MM.1S (cell line): ENCODE results near the gene PROX2.

Experiments
- DNase-seq: peaks from one replicate; pipeline ENCODE4 v3.0.0-alpha.2; 2015
- H2AFZ ChIP-seq: fragments of 300-600 bp; sonication (generic); 2 replicates; pipeline ENCODE4 v1.6.0; 2016; ENCODE audit warnings: antibody characterized with exemption, low read length
- H3F3A ChIP-seq: fragments of 300-600 bp; sonication (generic); 2 replicates; pipeline ENCODE4 v1.6.1; 2016; ENCODE audit warnings: mild to moderate bottlenecking, antibody characterized with exemption, low read length, moderate library complexity, mixed read lengths; ENCODE audit not compliant: insufficient read depth
- H3K27ac ChIP-seq: fragments of 300-600 bp; sonication (generic); 2 replicates; pipeline ENCODE4 v1.5.1; 2016; ENCODE audit warnings: mild to moderate bottlenecking, low read length
- H3K27me3 ChIP-seq: fragments of 300-600 bp; sonication (generic); replicated peaks from 2 replicates; pipeline ENCODE4 v1.6.0; 2016; ENCODE audit warnings: low read length; ENCODE audit not compliant: insufficient read depth
- H3K36me3 ChIP-seq: fragments of 300-600 bp; sonication (generic); replicated peaks from 2 replicates; pipeline ENCODE4 v1.6.1; 2016; ENCODE audit warnings: mild to moderate bottlenecking, low read length, mixed read lengths; ENCODE audit not compliant: insufficient read depth
- H3K4me1 ChIP-seq: fragments of 300-600 bp; sonication (generic); 2 replicates; pipeline ENCODE4 v1.6.1; 2016; ENCODE audit warnings: low read length, mixed read lengths
- H3K4me2 ChIP-seq: fragments of 300-600 bp; sonication (generic); 2 replicates; pipeline ENCODE4 v1.6.0; 2016; ENCODE audit warnings: low read depth, low read length
- H3K4me3 ChIP-seq: fragments of 300-600 bp; sonication (generic); 2 replicates; pipeline ENCODE4 v1.5.1; 2016; ENCODE audit warnings: low read length, mixed read lengths
- H3K79me2 ChIP-seq: fragments of 300-600 bp; sonication (generic); 2 replicates; pipeline ENCODE4 v1.6.1; 2016; ENCODE audit warnings: mixed run types, low read length, mixed read lengths
- H3K9ac ChIP-seq: fragments of 300-600 bp; sonication (generic); 2 replicates; pipeline ENCODE4 v1.6.1; 2016; ENCODE audit warnings: low read length, mixed read lengths
- H3K9me2 ChIP-seq: fragments of 300-600 bp; sonication (generic); replicated peaks from 2 replicates; pipeline ENCODE4 v1.6.1; 2016; ENCODE audit warnings: mild to moderate bottlenecking, low read length, mixed read lengths; ENCODE audit not compliant: insufficient read depth
- H3K9me3 ChIP-seq: fragments of 300-600 bp; sonication (generic); replicated peaks from 2 replicates; pipeline ENCODE4 v1.6.1; 2016; ENCODE audit warnings: mild to moderate bottlenecking, low read length, mixed read lengths; ENCODE audit not compliant: insufficient read depth
- H4K20me1 ChIP-seq: fragments of 300-600 bp; sonication (generic); 2 replicates; pipeline ENCODE4 v1.6.1; 2016; ENCODE audit warnings: mild to moderate bottlenecking, low read length, moderate library complexity, mixed read lengths; ENCODE audit not compliant: insufficient read depth
- EZH2 ChIP-seq: fragments of 300-600 bp; sonication (generic); optimal IDR thresholded peaks from 2 replicates; pipeline ENCODE3; 2017; ENCODE audit warnings: low read depth, mild to moderate bottlenecking, antibody characterized with exemption, low read length, mixed read lengths
- EZH2phosphoT487 ChIP-seq: fragments of 300-600 bp; sonication (generic); IDR thresholded peaks from 2 replicates; pipeline ENCODE4 v1.6.1; 2018; ENCODE audit warnings: antibody characterized with exemption, low read length
- TF ChIP-seq, protein P1 (sequence below): fragments of 300-600 bp; sonication (generic); IDR thresholded peaks from 2 replicates; pipeline ENCODE4 v1.5.1; 2016; ENCODE audit warnings: antibody characterized with exemption, low read length, mixed read lengths

PROX2 gene

DNA sequence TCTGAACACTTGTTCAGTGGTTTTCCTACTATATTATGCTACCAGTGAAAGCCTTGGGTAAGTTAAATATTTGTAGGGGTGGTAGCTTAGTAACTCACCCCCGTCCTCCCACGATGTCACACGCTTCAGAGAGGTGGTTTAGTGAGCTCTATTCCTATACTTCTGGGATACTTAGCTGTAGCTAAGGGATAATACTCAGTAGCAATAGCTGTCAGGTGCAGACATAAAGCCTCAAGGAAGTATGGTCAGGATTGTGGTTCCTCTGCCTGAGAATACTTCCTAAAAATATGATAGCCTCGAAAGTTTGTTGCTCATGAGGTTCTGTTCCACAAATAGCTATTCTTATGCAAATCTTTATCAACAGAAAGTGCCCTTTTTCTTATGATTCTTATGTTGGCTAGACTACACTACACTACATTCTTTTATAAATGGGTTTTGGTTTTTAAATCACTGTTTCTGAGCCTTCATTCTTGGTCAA is 17.7 kb upstream of the PROX2 start:
- Histone ChIP-seq H3K4me1 (peaks cover 33% of the 10 kb centered on the region), H3K36me3 (0 out of 2 replicates have a peak, but pooled peaks cover 3% of the 10 kb centered on the region), H3K4me2 (peak overlapping the region; percentile 60), H3F3A (peaks cover 27% of the 10 kb centered on the region), H3K27me3 (no peaks in the 10 kb centered on the region), H4K20me1 (0 out of 2 replicates have a peak, but pooled peaks cover 3% of the 10 kb centered on the region), H3K27ac (peak overlapping the region; percentile 67; the same call in 1 of the 2 replicates), H3K4me3 (no peak overlapping the region), H2AFZ (no peak overlapping the region), H3K9me2 (no peaks in the 10 kb centered on the region), H3K79me2 (peaks cover 13% of the 10 kb centered on the region), H3K9me3 (no peaks in the 10 kb centered on the region), H3K9ac (no peak overlapping the region)
- TF ChIP-seq EZH2phosphoT487 = no peak
- TF ChIP-seq, protein P1, sequence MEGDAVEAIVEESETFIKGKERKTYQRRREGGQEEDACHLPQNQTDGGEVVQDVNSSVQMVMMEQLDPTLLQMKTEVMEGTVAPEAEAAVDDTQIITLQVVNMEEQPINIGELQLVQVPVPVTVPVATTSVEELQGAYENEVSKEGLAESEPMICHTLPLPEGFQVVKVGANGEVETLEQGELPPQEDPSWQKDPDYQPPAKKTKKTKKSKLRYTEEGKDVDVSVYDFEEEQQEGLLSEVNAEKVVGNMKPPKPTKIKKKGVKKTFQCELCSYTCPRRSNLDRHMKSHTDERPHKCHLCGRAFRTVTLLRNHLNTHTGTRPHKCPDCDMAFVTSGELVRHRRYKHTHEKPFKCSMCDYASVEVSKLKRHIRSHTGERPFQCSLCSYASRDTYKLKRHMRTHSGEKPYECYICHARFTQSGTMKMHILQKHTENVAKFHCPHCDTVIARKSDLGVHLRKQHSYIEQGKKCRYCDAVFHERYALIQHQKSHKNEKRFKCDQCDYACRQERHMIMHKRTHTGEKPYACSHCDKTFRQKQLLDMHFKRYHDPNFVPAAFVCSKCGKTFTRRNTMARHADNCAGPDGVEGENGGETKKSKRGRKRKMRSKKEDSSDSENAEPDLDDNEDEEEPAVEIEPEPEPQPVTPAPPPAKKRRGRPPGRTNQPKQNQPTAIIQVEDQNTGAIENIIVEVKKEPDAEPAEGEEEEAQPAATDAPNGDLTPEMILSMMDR = no peak
- no peak for TF ChIP-seq EZH2
- peak; percentile 15 for DNase-seq

DNA sequence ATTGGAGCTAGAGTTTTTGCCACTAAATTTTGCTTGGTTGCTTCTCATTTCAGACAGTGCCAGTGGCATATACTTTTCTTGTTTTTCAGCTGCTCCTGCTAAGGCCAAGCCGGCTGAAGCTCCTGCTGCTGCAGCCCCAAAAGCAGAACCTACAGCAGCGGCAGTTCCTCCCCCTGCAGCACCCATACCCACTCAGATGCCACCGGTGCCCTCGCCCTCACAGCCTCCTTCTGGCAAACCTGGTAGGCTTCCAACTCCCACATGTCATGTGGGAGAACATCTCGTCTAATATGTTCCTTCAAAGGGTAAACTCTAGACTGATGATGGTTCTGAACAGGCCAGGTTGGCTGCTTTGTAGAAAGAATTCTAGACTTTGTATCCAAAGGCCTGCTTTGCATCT is 16.8 kb upstream of the PROX2 start:
- H3K4me3 ChIP-seq = no peak overlapping the region
- DNase-seq = no peak
- no peaks in the 10 kb centered on the region for H3K9me3 ChIP-seq

DNA sequence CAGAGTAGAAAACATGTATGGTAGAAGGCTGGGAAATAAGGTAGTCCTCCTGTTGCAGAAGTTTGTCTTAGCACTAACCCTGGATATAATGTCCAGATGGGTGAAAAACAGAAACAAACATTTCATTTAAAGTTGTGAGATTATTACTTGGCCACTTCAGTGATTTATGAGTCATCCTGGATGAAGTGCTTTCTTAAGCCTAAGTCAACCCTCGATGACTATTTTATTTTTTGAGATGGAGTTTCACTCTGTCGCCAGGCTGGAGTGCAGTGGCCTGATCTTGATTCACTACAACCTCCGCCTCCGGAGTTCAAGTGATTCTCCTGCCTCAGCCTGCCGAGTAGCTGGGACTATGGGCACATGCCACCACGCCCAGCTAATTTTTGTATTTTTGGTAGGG is 15.9 kb upstream of the PROX2 start:
- no peak for TF ChIP-seq EZH2
- TF ChIP-seq, protein P1 = no peak
- no peak for TF ChIP-seq EZH2phosphoT487
- H3K4me1 ChIP-seq = peaks cover 33% of the 10 kb centered on the region
- H3K4me3 ChIP-seq = no peak overlapping the region

More for the DNA sequence above, 16.8 kb upstream of the PROX2 start:
- Histone ChIP-seq H3F3A (peaks cover 27% of the 10 kb centered on the region), H3K36me3 (0 out of 2 replicates have a peak, but pooled peaks cover 3% of the 10 kb centered on the region), H3K9ac (no peak overlapping the region), H3K79me2 (peaks cover 17% of the 10 kb centered on the region), H3K4me1 (peaks cover 33% of the 10 kb centered on the region), H3K27me3 (no peaks in the 10 kb centered on the region), H2AFZ (no peak overlapping the region), H4K20me1 (0 out of 2 replicates have a peak, but pooled peaks cover 3% of the 10 kb centered on the region), H3K27ac (peak overlapping the region; percentile 67; the same call in 1 of the 2 replicates), H3K4me2 (peak overlapping the region; percentile 60; the same call in 1 of the 2 replicates), H3K9me2 (no peaks in the 10 kb centered on the region)
- no peak for TF ChIP-seq EZH2
- TF ChIP-seq, protein P1 = no peak
- TF ChIP-seq EZH2phosphoT487 = no peak

More for the DNA sequence above, 15.9 kb upstream of the PROX2 start:
- no peak for DNase-seq
- no peak overlapping the region for H3K9ac ChIP-seq
- peaks cover 27% of the 10 kb centered on the region for H3F3A ChIP-seq
- peaks cover 24% of the 10 kb centered on the region for H3K79me2 ChIP-seq
- H2AFZ ChIP-seq = no peak overlapping the region
- H3K4me2 ChIP-seq = no peak overlapping the region
- H3K27ac ChIP-seq = no peak overlapping the region
- no peaks in the 10 kb centered on the region for H3K27me3 ChIP-seq
- no peaks in the 10 kb centered on the region for H3K9me3 ChIP-seq
- H3K9me2 ChIP-seq = no peaks in the 10 kb centered on the region
- 0 out of 2 replicates have a peak, but pooled peaks cover 3% of the 10 kb centered on the region for H3K36me3 ChIP-seq
- 0 out of 2 replicates have a peak, but pooled peaks cover 3% of the 10 kb centered on the region for H4K20me1 ChIP-seq
